Neuron (in vitro differentiated cells): ENCODE results near the gene TENM4.

ENCODE experiments used
- H2AFZ ChIP-seq: one replicate; pipeline ENCODE4 v1.6.1; 2013; ENCODE audit warnings: low read depth, mild to moderate bottlenecking, inconsistent platforms, low read length, moderate library complexity
- H3K27me3 ChIP-seq: one replicate; pipeline ENCODE4 v1.6.1; 2013; ENCODE audit warnings: low read length; ENCODE audit not compliant: insufficient read depth
- H3K36me3 ChIP-seq: one replicate; pipeline ENCODE4 v1.6.1; 2013; ENCODE audit warnings: low read length; ENCODE audit not compliant: insufficient read depth
- H3K4me1 ChIP-seq: one replicate; pipeline ENCODE4 v1.6.1; 2013; ENCODE audit warnings: low read length; ENCODE audit not compliant: insufficient read depth
- H3K4me3 ChIP-seq: 2 replicates; pipeline ENCODE4 v1.5.1; 2013; ENCODE audit warnings: mild to moderate bottlenecking, low read length, moderate library complexity
- H3K9me3 ChIP-seq: one replicate; pipeline ENCODE4 v1.6.1; 2013; ENCODE audit warnings: low read length

Gene TENM4

DNA sequence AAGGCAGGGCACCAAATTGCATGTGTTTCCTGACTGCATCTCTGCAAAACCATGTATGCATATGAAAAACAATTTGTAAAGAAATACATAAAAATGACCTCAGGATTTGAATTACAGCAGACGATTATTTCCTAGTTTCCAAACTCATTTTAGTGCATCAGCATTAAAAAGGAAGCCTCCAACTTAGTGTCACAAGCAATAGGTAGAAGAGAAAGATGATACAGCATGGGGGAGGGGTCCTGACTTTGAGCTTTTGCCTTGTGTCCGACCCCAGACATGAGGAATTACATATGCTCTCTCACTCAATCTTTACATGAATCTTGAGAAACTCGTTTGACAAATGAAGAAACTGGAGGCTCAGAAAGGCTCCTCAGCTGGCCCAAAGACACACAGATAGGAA, 571.5 kb downstream of the TENM4 start:
- H3K4me3 ChIP-seq: no peak overlapping the region

DNA sequence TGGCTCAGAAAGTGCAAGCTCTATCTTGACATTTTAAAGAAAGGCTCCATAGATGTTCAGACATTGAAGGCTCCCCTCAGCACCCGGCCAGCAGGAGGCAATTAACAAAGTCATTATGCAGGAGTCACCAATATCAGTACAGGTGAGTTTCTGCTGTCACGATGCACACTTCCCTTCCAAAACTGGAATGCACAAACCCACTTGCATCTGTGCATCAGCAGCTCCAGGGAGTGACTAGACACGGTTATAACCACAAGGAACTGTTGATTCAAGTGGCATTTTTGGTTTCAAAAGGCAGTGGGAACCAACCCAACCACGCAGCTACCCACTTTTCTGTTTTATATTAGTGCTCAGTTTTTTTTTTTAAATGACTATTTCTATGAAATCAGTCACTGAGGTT, 572.3 kb downstream of the TENM4 start:
- Histone ChIP-seq H3K9me3 (no peaks in the 10 kb centered on the region), H3K36me3 (peaks cover 2% of the 10 kb centered on the region), H3K4me1 (peaks cover 2% of the 10 kb centered on the region), H2AFZ (no peak overlapping the region), H3K4me3 (no peak overlapping the region), H3K27me3 (no peaks in the 10 kb centered on the region)

More for the DNA sequence above, 571.5 kb downstream of the TENM4 start:
- no peaks in the 10 kb centered on the region for H3K27me3 ChIP-seq
- H3K9me3 ChIP-seq: no peaks in the 10 kb centered on the region
- no peak overlapping the region for H2AFZ ChIP-seq
- H3K4me1 ChIP-seq: peaks cover 2% of the 10 kb centered on the region
- H3K36me3 ChIP-seq: peaks cover 4% of the 10 kb centered on the region

DNA sequence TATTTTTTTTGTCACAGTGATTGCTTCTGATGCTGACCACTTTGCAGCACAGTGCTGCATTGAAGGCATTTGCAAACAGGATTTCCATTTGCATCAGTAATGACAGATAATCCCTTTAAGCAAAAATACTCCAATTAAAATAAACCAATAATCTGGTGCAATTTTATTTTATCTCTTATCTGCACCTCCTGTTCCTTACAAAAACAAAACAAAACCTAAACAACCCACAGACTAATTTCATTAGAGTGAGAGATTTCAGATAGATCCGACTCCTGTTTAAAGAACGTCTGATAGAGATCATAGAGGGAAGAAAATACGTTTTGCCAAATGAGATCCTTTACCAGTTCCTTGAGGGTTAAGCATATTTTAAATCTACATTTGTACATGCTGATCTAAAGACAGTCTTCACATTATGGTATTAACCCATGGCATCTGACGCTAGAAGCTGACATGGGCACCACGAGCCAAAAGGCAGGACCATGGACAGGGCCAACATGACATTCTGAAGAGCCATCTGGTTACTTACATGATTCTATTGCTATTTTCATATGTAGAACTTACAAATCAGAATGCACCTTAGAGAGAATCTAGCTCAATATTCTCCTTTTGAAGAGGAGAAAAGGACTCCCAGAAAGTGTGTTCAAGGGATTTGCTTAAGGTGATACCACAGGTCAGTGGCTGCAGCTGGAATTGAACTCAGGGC, 580.0 kb downstream of the TENM4 start:
- Histone ChIP-seq H2AFZ (no peak overlapping the region), H3K27me3 (no peaks in the 10 kb centered on the region), H3K9me3 (no peaks in the 10 kb centered on the region), H3K36me3 (peaks cover 6% of the 10 kb centered on the region), H3K4me1 (peaks cover 10% of the 10 kb centered on the region), H3K4me3 (no peak overlapping the region)

DNA sequence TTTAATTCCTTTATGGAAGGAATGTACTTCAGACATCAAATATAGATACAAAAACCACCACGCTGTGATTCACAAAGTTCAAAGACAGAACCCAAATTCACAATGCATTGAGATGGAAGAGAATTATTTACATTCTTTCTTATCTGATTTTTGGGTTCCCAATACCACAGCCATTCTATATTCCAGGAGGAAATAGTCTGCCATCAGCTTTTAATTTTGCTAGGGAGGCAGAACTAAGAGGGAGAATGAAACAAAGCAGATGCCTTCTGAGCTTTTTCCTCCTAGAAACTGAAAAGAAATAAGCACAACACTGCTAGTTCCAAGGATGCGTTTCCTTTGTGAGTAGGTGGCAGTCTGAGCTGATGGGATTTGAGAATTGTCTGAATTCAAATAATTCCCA, 583.1 kb downstream of the TENM4 start:
- no peaks in the 10 kb centered on the region for H3K9me3 ChIP-seq
- H2AFZ ChIP-seq: no peak overlapping the region
- no peak overlapping the region for H3K4me3 ChIP-seq
- H3K36me3 ChIP-seq: peaks cover 15% of the 10 kb centered on the region
- no peaks in the 10 kb centered on the region for H3K27me3 ChIP-seq
- peaks cover 10% of the 10 kb centered on the region for H3K4me1 ChIP-seq

DNA sequence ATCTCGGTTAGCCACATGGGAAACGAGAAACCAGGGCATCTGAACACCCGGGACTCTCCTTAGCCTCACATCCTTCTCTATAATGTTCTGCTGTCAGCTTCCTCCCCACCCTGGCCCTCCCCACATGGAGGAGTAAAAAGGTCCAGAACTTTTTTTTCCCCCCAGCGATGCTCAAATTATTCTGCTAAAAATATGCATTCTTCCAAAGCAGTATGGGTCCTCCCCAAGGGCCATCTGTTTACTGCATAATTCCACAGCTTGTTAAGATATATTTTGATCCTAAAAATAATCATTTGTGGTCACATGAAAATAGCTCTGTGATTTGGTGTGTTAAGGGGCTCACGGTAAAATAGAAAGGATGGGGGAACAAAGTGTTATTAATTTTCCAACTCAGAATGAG, 584.6 kb downstream of the TENM4 start:
- Histone ChIP-seq H3K36me3 (peaks cover 11% of the 10 kb centered on the region), H3K9me3 (no peaks in the 10 kb centered on the region), H3K27me3 (no peaks in the 10 kb centered on the region), H2AFZ (no peak overlapping the region), H3K4me1 (peaks cover 10% of the 10 kb centered on the region), H3K4me3 (no peak overlapping the region)

DNA sequence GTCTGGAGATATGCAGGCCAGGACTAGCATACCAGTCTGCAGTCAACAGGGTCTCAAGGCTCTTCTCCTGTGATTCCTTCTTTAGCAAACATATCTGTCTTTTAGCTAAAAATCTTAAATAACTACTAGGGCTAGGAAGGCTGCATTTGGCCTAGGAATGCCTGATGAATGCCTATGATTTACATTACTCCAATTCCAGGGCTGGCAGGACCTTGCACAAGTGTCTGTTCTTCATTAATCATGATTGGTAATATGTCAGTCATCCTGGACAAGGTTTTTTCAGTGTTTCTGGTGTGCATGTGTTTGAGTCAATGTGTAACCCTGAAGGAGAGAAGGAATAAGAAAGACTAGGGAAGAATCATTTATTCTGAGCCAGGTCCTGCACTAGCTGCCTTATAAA, 585.7 kb downstream of the TENM4 start:
- Histone ChIP-seq H2AFZ (no peak overlapping the region), H3K9me3 (no peaks in the 10 kb centered on the region), H3K4me3 (no peak overlapping the region), H3K4me1 (peaks cover 10% of the 10 kb centered on the region), H3K36me3 (peaks cover 11% of the 10 kb centered on the region), H3K27me3 (no peaks in the 10 kb centered on the region)

DNA sequence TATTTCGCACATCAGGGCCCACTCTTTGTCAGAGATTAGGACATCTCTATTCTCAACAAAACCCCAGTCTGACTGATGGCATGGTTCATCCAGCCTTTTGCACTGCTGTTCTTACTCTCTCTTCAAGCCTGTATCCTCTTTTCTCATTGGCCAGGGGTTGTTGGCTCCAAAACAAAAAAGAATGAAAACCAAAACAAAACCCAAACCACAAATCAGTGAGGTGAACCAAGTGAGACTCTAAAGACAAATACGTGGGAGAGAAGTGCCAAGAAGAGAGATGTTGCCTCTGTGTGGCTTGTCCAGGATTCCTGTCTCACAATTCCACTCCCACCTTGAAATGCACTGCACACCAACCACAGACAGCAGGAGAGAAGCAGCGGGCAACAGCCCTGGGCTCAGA, 587.3 kb downstream of the TENM4 start:
- Histone ChIP-seq H3K4me3 (no peak overlapping the region), H3K36me3 (peaks cover 11% of the 10 kb centered on the region), H3K4me1 (peaks cover 6% of the 10 kb centered on the region), H3K9me3 (no peaks in the 10 kb centered on the region), H3K27me3 (no peaks in the 10 kb centered on the region), H2AFZ (no peak overlapping the region)

DNA sequence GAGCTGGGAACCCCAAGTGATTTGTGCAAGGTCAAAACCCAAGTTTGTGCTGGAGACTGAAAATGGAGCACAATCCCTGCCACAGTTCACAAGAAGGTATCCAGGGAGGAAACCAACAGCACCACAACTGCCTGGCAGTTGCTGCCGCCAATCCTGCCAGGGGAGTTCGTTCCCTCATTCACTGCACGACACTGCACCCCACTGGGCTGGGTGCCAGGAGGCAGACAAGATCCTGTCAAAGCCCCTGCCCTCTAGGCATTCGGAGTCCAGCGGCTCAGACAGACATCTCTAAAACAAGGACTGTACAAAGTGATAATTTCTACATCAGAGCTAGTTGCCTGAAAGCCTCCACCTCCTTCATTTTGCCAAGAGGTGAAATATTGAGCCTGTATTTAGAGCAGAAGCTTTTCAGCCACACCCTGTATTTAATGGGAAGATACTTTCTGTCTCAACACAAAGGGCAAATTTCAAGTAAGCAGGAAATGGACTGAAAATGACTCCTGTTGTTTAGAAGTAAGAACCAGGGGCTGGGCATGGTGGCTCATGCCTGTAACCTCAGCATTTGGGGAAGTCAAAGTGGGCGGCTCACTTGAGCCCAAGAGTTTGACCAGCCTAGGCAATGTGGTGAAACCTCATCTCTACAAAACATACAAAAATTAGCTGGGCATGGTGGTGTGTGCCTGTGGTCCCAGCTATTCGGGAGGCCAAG, 588.8 kb downstream of the TENM4 start:
- Histone ChIP-seq H3K36me3 (peaks cover 11% of the 10 kb centered on the region), H3K4me3 (no peak overlapping the region), H3K27me3 (no peaks in the 10 kb centered on the region)

DNA sequence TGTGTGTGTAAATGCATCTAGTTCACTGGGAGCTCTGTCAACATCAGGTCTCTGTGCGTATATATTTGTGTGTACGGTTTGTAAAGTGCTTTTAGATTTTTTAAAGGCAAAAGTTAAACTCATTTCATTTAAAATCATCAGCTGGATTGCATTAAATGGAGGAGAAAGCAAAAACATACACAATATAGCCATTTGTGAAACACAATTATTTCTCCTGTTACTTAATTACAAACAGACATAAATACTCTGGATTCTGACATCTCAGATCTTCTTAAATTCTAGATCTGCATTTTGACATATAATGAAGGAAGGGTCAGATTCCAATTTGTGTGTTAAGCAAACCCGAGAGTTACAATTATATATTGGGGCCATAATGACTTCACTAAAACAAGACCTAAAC, 590.8 kb downstream of the TENM4 start:
- no peaks in the 10 kb centered on the region for H3K9me3 ChIP-seq
- peaks cover 11% of the 10 kb centered on the region for H3K36me3 ChIP-seq
- no peaks in the 10 kb centered on the region for H3K27me3 ChIP-seq
- H3K4me3 ChIP-seq: no peak overlapping the region
- no peak overlapping the region for H2AFZ ChIP-seq
- H3K4me1 ChIP-seq: no peaks in the 10 kb centered on the region

More for the DNA sequence above, 588.8 kb downstream of the TENM4 start:
- Histone ChIP-seq H3K4me1 (no peaks in the 10 kb centered on the region), H3K9me3 (no peaks in the 10 kb centered on the region), H2AFZ (no peak overlapping the region)

DNA sequence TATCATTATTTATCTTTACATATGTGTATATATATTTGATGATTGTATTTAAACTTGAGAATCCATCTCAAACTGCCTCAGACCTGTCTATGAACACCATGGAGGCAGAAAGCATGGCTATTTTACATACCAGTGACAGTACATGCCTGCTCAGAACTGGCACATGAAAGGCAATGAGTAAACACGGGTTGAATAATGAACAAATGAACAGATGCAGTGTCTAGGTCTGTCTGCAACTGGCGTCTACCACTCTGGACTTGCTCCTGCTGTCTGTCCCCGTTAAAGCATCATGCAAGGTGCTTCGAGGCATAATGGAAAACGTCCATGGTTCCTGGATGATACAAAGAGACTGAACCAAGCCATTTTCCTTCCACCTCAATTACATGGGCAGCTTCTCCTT, 594.6 kb downstream of the TENM4 start:
- no peaks in the 10 kb centered on the region for H3K9me3 ChIP-seq
- H3K36me3 ChIP-seq: no peaks in the 10 kb centered on the region
- no peaks in the 10 kb centered on the region for H3K27me3 ChIP-seq
- H3K4me3 ChIP-seq: no peak overlapping the region
- no peak overlapping the region for H2AFZ ChIP-seq
- H3K4me1 ChIP-seq: no peaks in the 10 kb centered on the region

DNA sequence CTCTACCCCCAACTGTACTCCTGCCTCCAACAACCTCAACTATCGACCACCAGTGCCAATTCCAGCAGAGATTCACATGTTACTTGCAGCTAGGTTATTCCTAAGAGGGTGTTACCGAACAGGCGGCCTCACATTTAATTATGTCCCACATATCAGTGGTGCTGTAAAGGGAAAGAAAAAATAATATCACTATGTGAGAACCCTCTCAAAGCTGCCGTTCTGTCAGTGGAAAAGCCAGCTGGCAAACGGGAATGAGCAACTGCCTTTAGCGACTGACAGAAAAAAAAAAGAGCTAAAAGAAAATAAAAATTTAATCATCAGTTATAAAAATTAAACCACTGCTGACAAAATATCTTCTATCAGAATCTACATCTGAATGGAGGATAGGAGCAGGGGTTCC, 595.3 kb downstream of the TENM4 start:
- H3K27me3 ChIP-seq: no peaks in the 10 kb centered on the region
- no peaks in the 10 kb centered on the region for H3K9me3 ChIP-seq

DNA sequence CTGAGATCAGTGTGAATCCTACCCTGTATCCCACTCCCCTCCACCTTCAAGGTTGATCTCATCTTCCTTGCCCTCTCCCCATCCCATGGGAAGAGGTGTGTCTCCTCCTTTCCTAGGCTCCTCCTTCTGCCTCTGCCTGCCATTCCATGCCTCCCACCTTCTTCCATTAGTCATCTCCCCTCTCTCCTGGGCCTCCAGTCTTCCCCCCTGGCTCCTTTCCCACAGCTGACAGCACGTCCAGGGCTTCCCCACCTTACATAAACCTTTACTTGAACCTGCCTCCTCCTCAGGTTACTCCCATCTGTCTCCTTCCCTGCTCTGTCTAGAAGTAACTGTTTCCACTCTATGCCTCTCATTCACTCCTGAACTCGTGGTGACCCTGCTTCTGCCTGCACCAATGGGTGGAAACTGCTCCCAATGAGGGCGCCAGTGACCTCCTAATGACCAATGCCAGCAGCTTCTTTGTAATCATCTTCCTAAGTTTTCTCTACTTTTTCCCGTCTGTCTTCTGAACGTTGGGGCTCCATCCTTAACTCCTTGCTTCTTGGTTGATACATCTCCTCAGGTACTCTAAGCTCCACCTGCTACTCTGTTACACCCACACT, 599.3 kb downstream of the TENM4 start:
- no peaks in the 10 kb centered on the region for H3K27me3 ChIP-seq
- H3K36me3 ChIP-seq: no peaks in the 10 kb centered on the region
- no peak overlapping the region for H2AFZ ChIP-seq
- H3K9me3 ChIP-seq: no peaks in the 10 kb centered on the region
- no peaks in the 10 kb centered on the region for H3K4me1 ChIP-seq
- H3K4me3 ChIP-seq: no peak overlapping the region

More for the DNA sequence above, 595.3 kb downstream of the TENM4 start:
- Histone ChIP-seq H3K4me1 (no peaks in the 10 kb centered on the region), H2AFZ (no peak overlapping the region), H3K36me3 (no peaks in the 10 kb centered on the region), H3K4me3 (no peak overlapping the region)

DNA sequence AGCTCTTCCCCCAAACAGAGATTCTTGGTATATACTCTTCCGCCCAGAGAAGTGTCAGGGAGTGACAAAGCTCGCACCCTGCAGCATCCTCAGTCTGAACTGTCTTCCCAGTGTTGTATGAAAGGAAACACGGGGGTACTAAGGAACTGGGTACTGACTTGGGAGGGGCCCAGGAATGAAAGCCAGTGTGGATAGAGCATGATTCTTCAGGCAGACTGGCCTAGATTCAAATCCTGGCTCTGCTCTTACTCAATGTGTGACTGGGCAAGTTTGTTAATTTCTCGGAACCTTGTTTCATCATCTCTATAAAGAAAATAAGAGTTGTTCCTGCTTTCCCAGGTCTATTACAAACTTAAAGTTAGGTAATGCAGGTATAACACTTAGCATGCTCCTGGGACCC, 600.2 kb downstream of the TENM4 start:
- H3K4me1 ChIP-seq: no peaks in the 10 kb centered on the region
- no peaks in the 10 kb centered on the region for H3K9me3 ChIP-seq
- no peaks in the 10 kb centered on the region for H3K27me3 ChIP-seq
- H3K36me3 ChIP-seq: no peaks in the 10 kb centered on the region
- H2AFZ ChIP-seq: no peak overlapping the region
- no peak overlapping the region for H3K4me3 ChIP-seq
